OCI-LY3 (cell line): Measurements from ENCODE around the gene ZNF655.

ENCODE experiments used
- H2AFZ ChIP-seq: fragments of 200-600, 300-600 bp; shearing (Covaris generic); 2 replicates; pipeline ENCODE4 v1.6.0; 2014; ENCODE audit warnings: antibody characterized with exemption, low read depth, low read length
- H3K27ac ChIP-seq: fragments of 200-600, 300-600 bp; sonication (generic); 2 replicates; pipeline ENCODE4 v1.5.1; 2014; ENCODE audit warnings: mild to moderate bottlenecking, low read length, moderate library complexity, mixed read lengths
- H3K27me3 ChIP-seq: fragments of 200-600, 300-600 bp; sonication (generic); 2 replicates; pipeline ENCODE4 v1.6.1; 2014; ENCODE audit warnings: low read depth, low read length, mixed read lengths
- H3K36me3 ChIP-seq: fragments of 200-600, 300-600 bp; sonication (generic); replicated peaks from 2 replicates; pipeline ENCODE3; 2014; ENCODE audit warnings: low read depth, low read length, mixed read lengths
- H3K4me1 ChIP-seq: fragments of 300-600, 200-600 bp; sonication (generic); 2 replicates; pipeline ENCODE4 v1.6.1; 2014; ENCODE audit warnings: low read length, mixed read lengths
- H3K4me2 ChIP-seq: fragments of 200-600, 300-600 bp; sonication (generic); 2 replicates; pipeline ENCODE4 v1.6.1; 2014; ENCODE audit warnings: low read length, mixed read lengths
- H3K4me3 ChIP-seq: fragments of 300-600, 200-600 bp; sonication (generic); 2 replicates; pipeline ENCODE4 v1.5.1; 2014; ENCODE audit warnings: antibody characterized with exemption, mild to moderate bottlenecking, low read length, moderate library complexity
- H3K79me2 ChIP-seq: fragments of 300-600, 200-600 bp; shearing (Covaris generic); 2 replicates; pipeline ENCODE4 v1.6.1; 2014; ENCODE audit warnings: mild to moderate bottlenecking, low read length, mixed read lengths
- H3K9ac ChIP-seq: fragments of 300-600, 200-600 bp; shearing (Covaris generic); 2 replicates; pipeline ENCODE4 v1.6.0; 2014; ENCODE audit warnings: mild to moderate bottlenecking, low read length, moderate library complexity
- H3K9me3 ChIP-seq: fragments of 200-600, 300-600 bp; shearing (Covaris generic); 2 replicates; pipeline ENCODE4 v1.6.1; 2014; ENCODE audit warnings: low read length, mixed read lengths; ENCODE audit not compliant: insufficient read depth
- H4K20me1 ChIP-seq: fragments of 200-600, 300-600 bp; sonication (generic); 2 replicates; pipeline ENCODE4 v1.6.1; 2016; ENCODE audit warnings: low read length, mixed read lengths; ENCODE audit not compliant: insufficient read depth
- EZH2phosphoT487 ChIP-seq: fragments of 200-600 bp; shearing (Covaris generic); IDR thresholded peaks from 2 replicates; pipeline ENCODE4 v1.6.1; 2018; ENCODE audit warnings: antibody characterized with exemption, mixed run types, low read depth
- TF ChIP-seq, protein P1 (sequence below): fragments of 200-600, 300-600 bp; sonication (generic); IDR thresholded peaks from 2 replicates; pipeline ENCODE4 v1.5.1; 2014; ENCODE audit warnings: antibody characterized with exemption, low read length, low read depth

The ZNF655 gene

DNA sequence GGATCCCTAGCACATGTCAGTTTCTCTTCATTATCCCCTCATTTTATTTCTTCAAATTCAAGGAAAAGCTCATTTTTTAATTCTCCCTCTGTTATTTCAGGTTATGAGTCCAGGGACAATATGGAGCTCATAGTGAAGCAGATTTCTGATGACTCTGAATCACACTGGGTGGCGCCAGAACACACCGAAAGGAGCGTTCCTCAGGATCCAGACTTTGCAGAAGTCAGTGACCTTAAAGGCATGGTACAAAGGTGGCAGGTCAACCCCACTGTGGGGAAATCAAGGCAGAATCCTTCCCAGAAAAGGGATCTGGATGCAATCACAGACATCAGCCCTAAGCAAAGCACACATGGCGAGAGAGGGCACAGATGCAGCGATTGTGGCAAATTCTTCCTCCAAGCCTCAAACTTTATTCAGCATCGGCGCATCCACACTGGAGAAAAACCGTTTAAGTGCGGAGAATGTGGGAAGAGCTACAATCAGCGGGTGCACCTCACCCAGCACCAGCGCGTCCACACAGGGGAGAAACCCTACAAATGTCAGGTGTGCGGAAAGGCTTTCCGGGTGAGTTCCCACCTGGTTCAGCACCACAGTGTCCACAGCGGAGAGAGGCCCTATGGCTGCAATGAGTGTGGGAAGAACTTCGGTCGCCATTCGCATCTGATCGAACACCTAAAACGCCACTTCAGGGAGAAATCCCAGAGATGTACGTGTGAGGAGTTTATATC is 32.6 kb upstream of the ZNF655 start:
- Histone ChIP-seq H3K79me2 (no peaks in the 10 kb centered on the region), H3K4me1 (no peaks in the 10 kb centered on the region), H3K4me3 (no peak overlapping the region), H3K9me3 (peaks cover 4% of the 10 kb centered on the region; the same call in 1 of the 2 replicates), H3K9ac (no peak overlapping the region), H3K27me3 (no peaks in the 10 kb centered on the region), H3K4me2 (no peak overlapping the region), H3K36me3 (peaks cover 25% of the 10 kb centered on the region), H2AFZ (no peak overlapping the region), H3K27ac (no peak overlapping the region), H4K20me1 (no peaks in the 10 kb centered on the region)
- no peak for TF ChIP-seq EZH2phosphoT487
- TF ChIP-seq, protein P1, sequence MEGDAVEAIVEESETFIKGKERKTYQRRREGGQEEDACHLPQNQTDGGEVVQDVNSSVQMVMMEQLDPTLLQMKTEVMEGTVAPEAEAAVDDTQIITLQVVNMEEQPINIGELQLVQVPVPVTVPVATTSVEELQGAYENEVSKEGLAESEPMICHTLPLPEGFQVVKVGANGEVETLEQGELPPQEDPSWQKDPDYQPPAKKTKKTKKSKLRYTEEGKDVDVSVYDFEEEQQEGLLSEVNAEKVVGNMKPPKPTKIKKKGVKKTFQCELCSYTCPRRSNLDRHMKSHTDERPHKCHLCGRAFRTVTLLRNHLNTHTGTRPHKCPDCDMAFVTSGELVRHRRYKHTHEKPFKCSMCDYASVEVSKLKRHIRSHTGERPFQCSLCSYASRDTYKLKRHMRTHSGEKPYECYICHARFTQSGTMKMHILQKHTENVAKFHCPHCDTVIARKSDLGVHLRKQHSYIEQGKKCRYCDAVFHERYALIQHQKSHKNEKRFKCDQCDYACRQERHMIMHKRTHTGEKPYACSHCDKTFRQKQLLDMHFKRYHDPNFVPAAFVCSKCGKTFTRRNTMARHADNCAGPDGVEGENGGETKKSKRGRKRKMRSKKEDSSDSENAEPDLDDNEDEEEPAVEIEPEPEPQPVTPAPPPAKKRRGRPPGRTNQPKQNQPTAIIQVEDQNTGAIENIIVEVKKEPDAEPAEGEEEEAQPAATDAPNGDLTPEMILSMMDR, result peak; percentile 33

DNA sequence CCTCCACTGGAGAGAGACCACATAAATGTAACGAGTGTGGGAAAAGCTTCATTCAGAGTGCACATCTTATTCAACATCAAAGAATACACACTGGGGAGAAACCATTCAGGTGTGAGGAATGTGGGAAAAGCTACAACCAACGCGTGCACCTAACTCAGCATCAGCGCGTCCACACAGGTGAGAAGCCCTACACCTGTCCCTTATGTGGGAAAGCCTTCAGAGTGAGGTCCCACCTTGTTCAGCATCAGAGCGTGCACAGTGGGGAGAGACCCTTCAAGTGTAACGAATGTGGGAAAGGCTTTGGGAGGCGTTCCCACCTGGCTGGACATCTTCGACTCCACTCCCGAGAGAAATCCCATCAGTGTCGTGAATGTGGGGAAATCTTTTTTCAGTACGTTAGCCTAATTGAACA is 27.1 kb upstream of the ZNF655 start:
- H3K27me3 ChIP-seq, result no peaks in the 10 kb centered on the region
- H3K4me3 ChIP-seq, result no peak overlapping the region
- H4K20me1 ChIP-seq, result no peaks in the 10 kb centered on the region
- peaks cover 19% of the 10 kb centered on the region for H3K9me3 ChIP-seq
- no peaks in the 10 kb centered on the region for H3K4me1 ChIP-seq
- no peak overlapping the region for H2AFZ ChIP-seq
- no peak overlapping the region for H3K4me2 ChIP-seq
- TF ChIP-seq EZH2phosphoT487, result no peak
- TF ChIP-seq, protein P1, result no peak
- no peak overlapping the region for H3K9ac ChIP-seq
- H3K36me3 ChIP-seq, result peaks cover 47% of the 10 kb centered on the region
- H3K79me2 ChIP-seq, result no peaks in the 10 kb centered on the region
- H3K27ac ChIP-seq, result no peak overlapping the region

DNA sequence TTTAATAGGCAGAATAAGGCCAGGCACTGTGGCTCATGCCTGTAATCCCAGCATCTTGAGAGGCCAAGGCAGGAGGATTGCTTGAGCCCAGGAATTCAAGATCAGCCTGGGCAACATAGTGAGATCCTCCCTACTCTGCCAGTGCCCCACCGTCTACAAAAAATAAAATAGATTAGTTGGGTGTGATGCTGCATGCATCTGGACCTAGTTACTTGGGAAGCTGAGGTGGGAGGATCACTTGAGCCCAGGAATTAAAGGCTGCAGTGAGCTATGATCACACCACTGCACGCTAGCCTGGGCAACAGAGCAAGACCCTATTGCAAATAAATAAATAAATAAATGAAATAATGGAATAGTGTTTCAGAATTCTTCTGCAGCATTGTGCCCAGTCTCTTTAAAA is 22.8 kb upstream of the ZNF655 start:
- H3K9me3 ChIP-seq, result peaks cover 15% of the 10 kb centered on the region
- no peaks in the 10 kb centered on the region for H3K79me2 ChIP-seq
- H3K27me3 ChIP-seq, result no peaks in the 10 kb centered on the region
- H3K4me1 ChIP-seq, result no peaks in the 10 kb centered on the region
- no peak overlapping the region for H3K27ac ChIP-seq
- no peak overlapping the region for H2AFZ ChIP-seq
- no peak overlapping the region for H3K4me3 ChIP-seq
- no peak overlapping the region for H3K4me2 ChIP-seq
- peaks cover 33% of the 10 kb centered on the region for H3K36me3 ChIP-seq
- no peak overlapping the region for H3K9ac ChIP-seq
- TF ChIP-seq, protein P1, result no peak
- TF ChIP-seq EZH2phosphoT487, result no peak
- no peaks in the 10 kb centered on the region for H4K20me1 ChIP-seq

DNA sequence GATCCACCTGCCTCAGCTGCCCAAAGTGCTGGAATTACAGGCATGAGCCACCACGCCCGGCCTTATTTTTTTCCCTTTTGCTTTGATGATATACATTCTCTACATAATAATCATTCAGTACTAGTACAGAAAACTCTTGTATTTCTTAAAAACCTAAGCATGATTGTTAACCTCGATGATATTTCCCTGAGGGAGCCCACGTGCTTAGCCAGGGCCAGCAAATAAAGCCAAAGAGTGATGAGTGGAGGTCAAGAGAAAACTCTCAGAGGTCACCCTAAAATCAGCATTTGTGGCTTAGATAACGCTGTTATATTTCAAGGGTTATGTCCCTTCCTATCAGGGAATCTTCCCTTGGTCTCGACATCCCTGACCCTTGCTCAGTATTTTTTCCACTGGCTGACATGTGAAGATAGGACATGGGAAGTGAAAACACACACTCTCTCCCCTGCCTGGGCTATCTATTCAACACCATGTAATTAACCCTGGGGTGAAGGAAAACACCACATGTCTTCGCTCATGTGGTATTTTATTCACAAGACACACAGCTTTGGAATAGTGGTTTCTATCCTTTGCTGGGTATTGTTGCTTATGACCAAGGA is 19.1 kb upstream of the ZNF655 start:
- Histone ChIP-seq H3K4me2 (no peak overlapping the region), H3K27me3 (no peaks in the 10 kb centered on the region), H3K27ac (no peak overlapping the region), H3K4me3 (no peak overlapping the region), H3K79me2 (no peaks in the 10 kb centered on the region), H3K4me1 (no peaks in the 10 kb centered on the region), H3K9ac (no peak overlapping the region), H3K36me3 (peaks cover 11% of the 10 kb centered on the region), H2AFZ (no peak overlapping the region), H4K20me1 (no peaks in the 10 kb centered on the region), H3K9me3 (no peaks in the 10 kb centered on the region)
- TF ChIP-seq, protein P1, result no peak
- no peak for TF ChIP-seq EZH2phosphoT487
